ENCODE data around the gene CCDC88A. TPM values are rescaled to one million over a fixed set of nuclear protein-coding genes. Genes with fewer than 3 reads are reported as not detected.
"Not testable (repeated sequence)": the region's sequence is repeated elsewhere in the genome, so short reads cannot be mapped to it uniquely, and the experiment has no call there.

CCDC88A gene
- total and polyA plus RNA-seq, 2 experiments from 2014 or later, result 12.2 to 31.0 TPM

DNA sequence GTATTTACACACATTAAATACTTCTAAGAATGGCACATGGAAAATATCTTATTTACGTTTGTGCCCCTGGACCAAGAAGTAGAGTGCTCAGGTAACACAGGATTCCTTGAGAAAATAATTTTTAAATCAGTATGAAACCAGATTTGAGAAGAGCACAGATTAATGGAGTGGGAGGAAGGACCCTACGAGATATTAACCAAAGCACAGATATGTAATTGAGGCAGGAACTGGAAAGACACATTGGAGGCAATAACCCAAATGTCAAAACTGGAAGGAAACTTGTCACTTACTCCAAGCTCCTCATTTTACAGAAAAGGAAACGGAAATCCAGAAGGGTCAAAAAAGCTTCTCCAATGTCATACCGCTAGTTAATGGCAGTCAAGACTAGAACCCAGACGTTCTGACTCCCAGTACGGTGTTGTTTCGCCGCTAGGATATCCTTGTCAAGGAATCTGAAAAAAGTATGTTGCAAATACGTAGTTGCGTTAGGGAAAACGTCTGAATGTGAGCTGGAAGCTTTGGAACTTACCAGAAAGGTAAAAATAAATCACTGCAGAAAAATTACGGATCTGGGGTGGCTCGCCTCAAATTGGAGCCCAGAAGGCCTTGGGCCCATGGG, 151.3 kb downstream of the CCDC88A start:
- TF ChIP-seq EZH2 (IDR thresholded peaks at IDR 0.05; ENCODE audit: borderline replicate concordance) (no peak), CTCF (IDR thresholded peaks at IDR 0.05; ENCODE audit: poor library complexity) (no peak), EZH2phosphoT487 (IDR thresholded peaks at IDR 0.05; ENCODE audit: low read depth, severe bottlenecking, unreplicated experiment) (no peak)
- peak overlapping the region; percentile 90 for H3K4me2 ChIP-seq
- H3K36me3 ChIP-seq (replicated peaks; ENCODE audit: insufficient read depth, low read depth), result no peaks in the 10 kb centered on the region
- peaks cover 14% of the 10 kb centered on the region for H3K79me2 ChIP-seq
- no peaks in the 10 kb centered on the region for H3K9me3 ChIP-seq (ENCODE audit: low read depth)
- no peaks in the 10 kb centered on the region for H3K9me2 ChIP-seq (replicated peaks; ENCODE audit: insufficient read depth)
- H3K4me1 ChIP-seq (ENCODE audit: insufficient read depth), result peaks cover 9% of the 10 kb centered on the region
- H4K20me1 ChIP-seq (ENCODE audit: insufficient read depth, poor library complexity, severe bottlenecking), result no peaks in the 10 kb centered on the region
- no peaks in the 10 kb centered on the region for H3K27me3 ChIP-seq
- no peak for DNase-seq (ENCODE audit: low spot score)
- WGBS (ENCODE audit: low lambda C conversion rate, missing lambda C conversion rate), result 19% methylated on average over 13 of the region's 13 CpGs
- peak overlapping the region; percentile 97 for H2AFZ ChIP-seq
- peak overlapping the region; percentile 90 for H3K27ac ChIP-seq
- H3K4me3 ChIP-seq, result peak overlapping the region; percentile 54

DNA sequence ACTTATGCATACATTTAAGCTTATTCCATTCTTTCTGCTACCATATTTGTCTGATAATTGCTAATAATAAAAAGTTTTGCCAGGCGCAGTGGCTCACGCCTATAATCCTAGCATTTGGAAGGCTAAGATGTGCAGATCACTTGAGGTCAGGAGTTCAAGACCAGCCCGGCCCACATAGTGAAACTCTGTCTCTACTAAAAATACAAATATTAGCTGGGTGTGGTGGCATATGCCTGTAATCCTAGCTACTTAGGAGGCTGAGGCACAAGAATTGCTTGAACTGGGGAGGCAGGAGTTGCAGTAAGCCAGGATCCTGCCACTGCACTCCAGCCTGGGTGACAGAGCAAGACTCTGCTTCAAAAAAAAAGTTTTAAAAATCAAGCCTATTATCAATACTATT, 160.1 kb downstream of the CCDC88A start:
- H3K4me2 ChIP-seq; DNase-seq (ENCODE audit: low spot score); H2AFZ ChIP-seq; H4K20me1 ChIP-seq (ENCODE audit: insufficient read depth, poor library complexity, severe bottlenecking); H3K9me2 ChIP-seq (replicated peaks; ENCODE audit: insufficient read depth); H3K9me3 ChIP-seq (ENCODE audit: low read depth); H3K36me3 ChIP-seq (replicated peaks; ENCODE audit: insufficient read depth, low read depth); H3K4me1 ChIP-seq (ENCODE audit: insufficient read depth); H3K27me3 ChIP-seq; H3K27ac ChIP-seq; H3K79me2 ChIP-seq; H3K4me3 ChIP-seq: not testable (repeated sequence)
- WGBS (ENCODE audit: low lambda C conversion rate, missing lambda C conversion rate), result 91% methylated on average over 3 of the region's 3 CpGs

- Histone ChIP-seq H3K9me3 (ENCODE audit: low read depth) (no peaks in the 10 kb centered on the region), H3K4me2 (no peak overlapping the region), H3K36me3 (replicated peaks; ENCODE audit: insufficient read depth, low read depth) (no peaks in the 10 kb centered on the region), H3K79me2 (no peaks in the 10 kb centered on the region), H3K27ac (no peak overlapping the region), H3K9me2 (replicated peaks; ENCODE audit: insufficient read depth) (no peaks in the 10 kb centered on the region), H3K27me3 (no peaks in the 10 kb centered on the region), H4K20me1 (ENCODE audit: insufficient read depth, poor library complexity, severe bottlenecking) (no peaks in the 10 kb centered on the region), H3K4me1 (ENCODE audit: insufficient read depth) (no peaks in the 10 kb centered on the region), H3K4me3 (no peak overlapping the region), H2AFZ (no peak overlapping the region)
- TF ChIP-seq CTCF (IDR thresholded peaks at IDR 0.05; ENCODE audit: poor library complexity), result no peak
- TF ChIP-seq EZH2phosphoT487 (IDR thresholded peaks at IDR 0.05; ENCODE audit: low read depth, severe bottlenecking, unreplicated experiment), result no peak
- TF ChIP-seq EZH2 (IDR thresholded peaks at IDR 0.05; ENCODE audit: borderline replicate concordance), result no peak
- 93% methylated on average over 3 of the region's 3 CpGs for WGBS (ENCODE audit: low lambda C conversion rate, missing lambda C conversion rate)
- no peak for DNase-seq (ENCODE audit: low spot score)
Measured at GRCh38 chr2:55252832-55253231, 166.8 kb downstream of the CCDC88A start.

DNA sequence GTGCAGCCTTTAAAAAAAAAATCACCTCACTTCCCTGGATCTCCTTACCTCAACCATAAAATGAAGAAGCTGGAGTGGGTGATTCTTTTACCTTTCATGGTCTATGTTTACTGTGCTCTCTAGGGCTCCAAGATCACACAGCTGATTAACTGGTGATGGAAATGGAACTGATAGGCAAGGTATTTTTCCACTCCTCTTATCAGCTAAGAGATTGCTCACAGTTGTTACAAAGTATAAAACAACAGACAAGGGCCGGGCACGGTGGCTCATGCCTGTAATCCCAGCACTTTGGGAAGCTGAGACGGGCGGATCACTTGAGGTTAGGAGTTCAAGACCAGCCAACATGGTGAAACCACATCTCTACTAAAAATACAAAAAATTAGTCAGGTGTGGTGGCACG, 172.6 kb downstream of the CCDC88A start:
- no peak overlapping the region for H2AFZ ChIP-seq
- H3K36me3 ChIP-seq (replicated peaks; ENCODE audit: insufficient read depth, low read depth), result no peaks in the 10 kb centered on the region
- H3K4me1 ChIP-seq (ENCODE audit: insufficient read depth), result no peaks in the 10 kb centered on the region
- no peak for TF ChIP-seq EZH2phosphoT487 (IDR thresholded peaks at IDR 0.05; ENCODE audit: low read depth, severe bottlenecking, unreplicated experiment)
- no peak for TF ChIP-seq EZH2 (IDR thresholded peaks at IDR 0.05; ENCODE audit: borderline replicate concordance)
- TF ChIP-seq CTCF (IDR thresholded peaks at IDR 0.05; ENCODE audit: poor library complexity), result no peak
- no peaks in the 10 kb centered on the region for H3K9me3 ChIP-seq (ENCODE audit: low read depth)
- peak overlapping the region; percentile 59 for H3K27ac ChIP-seq
- DNase-seq (ENCODE audit: low spot score), result peak; percentile 34
- no peak overlapping the region for H3K4me3 ChIP-seq
- H3K27me3 ChIP-seq, result no peaks in the 10 kb centered on the region
- 49% methylated on average over 5 of the region's 5 CpGs for WGBS (ENCODE audit: low lambda C conversion rate, missing lambda C conversion rate)
- H3K9me2 ChIP-seq (replicated peaks; ENCODE audit: insufficient read depth), result no peaks in the 10 kb centered on the region
- no peaks in the 10 kb centered on the region for H4K20me1 ChIP-seq (ENCODE audit: insufficient read depth, poor library complexity, severe bottlenecking)
- H3K4me2 ChIP-seq, result no peak overlapping the region
- no peaks in the 10 kb centered on the region for H3K79me2 ChIP-seq

Measured in hepatocyte (in vitro differentiated cells).